CD14-positive monocyte (primary cell): Measurements from ENCODE around the gene RCOR1. TPM values are rescaled to one million over a fixed set of nuclear protein-coding genes. Genes with fewer than 3 reads are reported as not detected.

Experiments used
- DNase-seq, 3 donors: peaks; one replicate each; pipeline ENCODE4 v3.0.0-alpha.2; 2011 to 2022
- H2AFZ ChIP-seq: 2 replicates; pipeline ENCODE4 v1.6.0; 2012; ENCODE audit warnings: mild to moderate bottlenecking, low read depth, low read length, inconsistent platforms; ENCODE audit not compliant: insufficient read depth, poor library complexity, severe bottlenecking
- H3K27ac ChIP-seq, 2 donors: 1 replicate in 1 of 2; 2 replicates in 1 of 2; pipeline ENCODE4 v1.5.1; 2012 to 2013; ENCODE audit warnings: low read length in 2 of 2, control low read depth in 1 of 2, inconsistent platforms in 1 of 2, low read depth in 1 of 2, mild to moderate bottlenecking in 1 of 2
- H3K27me3 ChIP-seq, 2 donors: one replicate each; pipeline versions ENCODE4 v1.6.0 to v1.6.1; 2011 to 2013; ENCODE audit warnings: low read length in 2 of 2; ENCODE audit not compliant: control insufficient read depth in 2 of 2, insufficient read depth in 2 of 2
- H3K36me3 ChIP-seq, 2 donors: replicated peaks in 1 of 2; 1 replicate in 1 of 2; 2 replicates in 1 of 2; pipeline versions ENCODE4 v1.5.1 to v1.6.1; 2012 to 2013; ENCODE audit warnings: low read length in 2 of 2, control low read depth in 1 of 2, inconsistent platforms in 1 of 2, mild to moderate bottlenecking in 1 of 2; ENCODE audit not compliant: insufficient read depth in 2 of 2, control insufficient read depth in 1 of 2
- H3K4me1 ChIP-seq, 2 donors: 1 replicate in 1 of 2; 2 replicates in 1 of 2; pipeline versions ENCODE4 v1.5.1 to v1.6.1; 2012 to 2013; ENCODE audit warnings: low read length in 2 of 2, control low read depth in 1 of 2, inconsistent platforms in 1 of 2, mild to moderate bottlenecking in 1 of 2, moderate library complexity in 1 of 2; ENCODE audit not compliant: insufficient read depth in 2 of 2, control insufficient read depth in 1 of 2
- H3K4me2 ChIP-seq: replicated peaks from 2 replicates; pipeline ENCODE3; 2012; ENCODE audit warnings: low read length, moderate library complexity, mild to moderate bottlenecking; ENCODE audit not compliant: poor library complexity, severe bottlenecking; ENCODE audit errors: extremely low read depth
- H3K4me3 ChIP-seq, 3 experiments: fragments of 200-600 bp in 1 of 3; sonication (generic) in 1 of 3; replicated peaks in 1 of 3; 1 replicate in 2 of 3; 2 replicates in 1 of 3; pipeline ENCODE4 v1.5.1; 2011 to 2013; ENCODE audit warnings: low read length in 3 of 3, mild to moderate bottlenecking in 3 of 3, control low read depth in 2 of 3, low read depth in 2 of 3, inconsistent platforms in 1 of 3, moderate library complexity in 1 of 3
- H3K79me2 ChIP-seq: 2 replicates; pipeline ENCODE4 v1.6.0; 2012; ENCODE audit warnings: mild to moderate bottlenecking, control low read depth, inconsistent platforms, low read length, moderate library complexity; ENCODE audit not compliant: insufficient read depth
- H3K9ac ChIP-seq: 2 replicates; pipeline ENCODE4 v1.6.0; 2017; ENCODE audit warnings: low read length, mild to moderate bottlenecking; ENCODE audit not compliant: insufficient read depth, poor library complexity, severe bottlenecking
- H3K9me3 ChIP-seq, 2 donors: replicated peaks in 1 of 2; 1 replicate in 1 of 2; 2 replicates in 1 of 2; pipeline versions ENCODE4 v1.5.1 to v1.6.1; 2012 to 2013; ENCODE audit warnings: low read length in 2 of 2, control low read depth in 1 of 2; ENCODE audit not compliant: control insufficient read depth in 1 of 2, insufficient read depth in 1 of 2
- H4K20me1 ChIP-seq: 2 replicates; pipeline ENCODE4 v1.6.0; 2012; ENCODE audit warnings: mild to moderate bottlenecking, low read length, control low read depth, moderate library complexity; ENCODE audit not compliant: insufficient read depth
- H3K27ac Mint-ChIP-seq, 7 donors: one replicate each; pipeline ENCODE4 v1.8.0; 2020; ENCODE audit warnings: mild to moderate bottlenecking in 7 of 7, mixed read lengths in 7 of 7, moderate library complexity in 6 of 7, inconsistent platforms in 2 of 7
- H3K27me3 Mint-ChIP-seq, 3 donors: one replicate each; pipeline ENCODE4 v1.8.0; 2021 to 2022; ENCODE audit warnings: low read depth in 3 of 3, mild to moderate bottlenecking in 3 of 3, mixed read lengths in 3 of 3, moderate library complexity in 3 of 3, inconsistent platforms in 1 of 3
- H3K36me3 Mint-ChIP-seq, 2 donors: one replicate each; pipeline ENCODE4 v1.8.0; 2020; ENCODE audit warnings: mixed read lengths in 2 of 2, inconsistent platforms in 1 of 2, mild to moderate bottlenecking in 1 of 2
- H3K4me1 Mint-ChIP-seq: one replicate; pipeline ENCODE4 v1.8.0; 2020; ENCODE audit warnings: mild to moderate bottlenecking, mixed read lengths
- H3K4me3 Mint-ChIP-seq, 2 donors: one replicate each; pipeline ENCODE4 v1.8.0; 2020; ENCODE audit warnings: mild to moderate bottlenecking in 2 of 2, mixed read lengths in 2 of 2, moderate library complexity in 1 of 2
- H3K9me3 Mint-ChIP-seq, 7 donors: one replicate each; pipeline ENCODE4 v1.8.0; 2020 to 2022; ENCODE audit warnings: mixed read lengths in 7 of 7, mild to moderate bottlenecking in 6 of 7, moderate library complexity in 6 of 7, inconsistent platforms in 2 of 7
- WGBS: methylation state at CpG from one replicate; pipeline ENCODE4 v1.1.5; 2013; ENCODE audit warnings: missing lambda C conversion rate; ENCODE audit not compliant: insufficient coverage; 5-methylcytosine and 5-hydroxymethylcytosine counted together
- intact Hi-C, 2 donors: fragments of 100-400 bp; cut with micrococcal nuclease; formaldehyde crosslinking; loops; one replicate each; pipeline versions ENCODE4 v1.15.0 to v1.15.1; 2023
- polyA plus RNA-seq, 3 donors: library from polyadenylated mRNA; depleted of rRNA in 1 of 3; unstranded in 2 of 3; stranded (reverse) in 1 of 3; fragments of 300-500 nt in 2 of 3; fragments of >200 nt in 1 of 3; fragmentation: Illumina TruSeq in 2 of 3; gene quantifications; 1 replicate in 2 of 3; 2 replicates in 1 of 3; pipeline ENCODE4 v1.2.3, GENCODE V29; 2012 to 2021
- TF ChIP-seq, protein P1 (sequence below): fragments of 200-600 bp; IDR thresholded peaks from one replicate; pipeline ENCODE4 v1.8.0; 2022; ENCODE audit warnings: antibody characterized with exemption, mild to moderate bottlenecking

RCOR1 gene
- polyA plus RNA-seq, 3 donors = 2.1 to 36.6 (median 2.3) TPM

DNA sequence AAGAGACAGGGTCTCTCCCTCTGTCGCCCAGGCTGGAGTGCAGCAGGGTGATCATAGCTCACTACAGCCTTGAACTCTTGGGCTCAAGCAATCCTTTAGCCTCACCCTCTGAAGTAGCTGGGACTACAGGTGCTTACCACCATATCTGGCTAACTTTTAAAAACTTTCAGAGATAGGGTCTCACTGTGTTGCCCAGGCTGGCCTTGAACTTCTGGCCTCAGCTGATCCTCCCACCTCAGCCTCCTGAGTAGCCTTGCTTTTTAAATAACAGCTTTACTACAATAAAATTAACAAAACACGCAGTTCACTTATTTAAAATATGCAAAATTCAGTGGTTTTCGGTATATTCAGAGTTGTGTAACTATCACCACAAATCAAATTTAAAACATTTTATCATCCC, 79.0 kb downstream of the RCOR1 start:
- H4K20me1 ChIP-seq = peaks cover 96% of the 10 kb centered on the region
- no peak overlapping the region for H2AFZ ChIP-seq
- Mint-ChIP-seq H3K4me1 (peaks cover 13% of the 10 kb centered on the region), H3K27ac (peak overlapping the region in 2 of 7 donors; percentile 0 to 37), H3K9me3 (peaks cover 0 to 7% (median 2%) of the 10 kb centered on the region in 7 donors), H3K27me3 (no peaks in the 10 kb centered on the region), H3K36me3 (peaks cover 4 to 39% of the 10 kb centered on the region in 2 donors), H3K4me3 (no peak overlapping the region)
- H3K9ac ChIP-seq = no peak overlapping the region
- H3K27ac ChIP-seq = peak overlapping the region in 1 of 2 donors; percentile 16
- no peaks in the 10 kb centered on the region for H3K4me1 ChIP-seq
- H3K79me2 ChIP-seq = peaks cover 96% of the 10 kb centered on the region
- TF ChIP-seq, protein P1, sequence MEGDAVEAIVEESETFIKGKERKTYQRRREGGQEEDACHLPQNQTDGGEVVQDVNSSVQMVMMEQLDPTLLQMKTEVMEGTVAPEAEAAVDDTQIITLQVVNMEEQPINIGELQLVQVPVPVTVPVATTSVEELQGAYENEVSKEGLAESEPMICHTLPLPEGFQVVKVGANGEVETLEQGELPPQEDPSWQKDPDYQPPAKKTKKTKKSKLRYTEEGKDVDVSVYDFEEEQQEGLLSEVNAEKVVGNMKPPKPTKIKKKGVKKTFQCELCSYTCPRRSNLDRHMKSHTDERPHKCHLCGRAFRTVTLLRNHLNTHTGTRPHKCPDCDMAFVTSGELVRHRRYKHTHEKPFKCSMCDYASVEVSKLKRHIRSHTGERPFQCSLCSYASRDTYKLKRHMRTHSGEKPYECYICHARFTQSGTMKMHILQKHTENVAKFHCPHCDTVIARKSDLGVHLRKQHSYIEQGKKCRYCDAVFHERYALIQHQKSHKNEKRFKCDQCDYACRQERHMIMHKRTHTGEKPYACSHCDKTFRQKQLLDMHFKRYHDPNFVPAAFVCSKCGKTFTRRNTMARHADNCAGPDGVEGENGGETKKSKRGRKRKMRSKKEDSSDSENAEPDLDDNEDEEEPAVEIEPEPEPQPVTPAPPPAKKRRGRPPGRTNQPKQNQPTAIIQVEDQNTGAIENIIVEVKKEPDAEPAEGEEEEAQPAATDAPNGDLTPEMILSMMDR = no peak
- DNase-seq = no peak
- intact Hi-C loops = no loop called here
- H3K4me3 ChIP-seq = no peak overlapping the region
- H3K27me3 ChIP-seq = no peaks in the 10 kb centered on the region
- no peaks in the 10 kb centered on the region for H3K9me3 ChIP-seq
- H3K36me3 ChIP-seq = peaks cover 0 to 9% of the 10 kb centered on the region in 2 donors
- no peak overlapping the region for H3K4me2 ChIP-seq
- WGBS = no CpG with 5 or more reads among the region's 3 CpGs

DNA sequence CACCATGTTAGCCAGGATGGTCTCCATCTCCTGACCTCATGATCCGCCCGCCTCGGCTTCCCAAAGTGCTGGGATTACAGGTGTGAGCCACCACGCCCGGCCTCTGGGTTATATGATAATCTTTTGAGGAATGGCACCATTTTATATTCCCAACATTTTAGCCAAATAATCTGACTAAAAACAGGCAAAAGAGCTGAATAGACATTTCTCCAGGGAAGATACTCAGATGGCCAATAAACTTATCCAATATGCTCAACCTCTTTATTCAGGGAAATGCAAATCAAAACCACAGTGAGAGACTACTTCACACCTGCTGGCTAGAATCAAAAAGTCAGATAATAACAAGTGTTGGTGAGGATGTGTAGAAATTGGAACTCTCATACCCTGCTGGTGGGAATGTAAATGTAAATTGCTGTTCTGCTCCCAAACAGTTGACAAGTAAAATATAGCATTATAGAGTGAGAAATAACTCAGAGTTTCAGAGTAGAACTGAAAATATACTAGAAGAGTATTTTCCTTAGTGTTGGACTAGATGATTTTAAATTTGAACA, 80.0 kb downstream of the RCOR1 start:
- no peak overlapping the region for H3K4me3 ChIP-seq
- peaks cover 8% of the 10 kb centered on the region for H3K4me1 Mint-ChIP-seq
- H2AFZ ChIP-seq = no peak overlapping the region
- no peaks in the 10 kb centered on the region for H3K27me3 ChIP-seq
- H3K9me3 Mint-ChIP-seq = peaks cover 0 to 7% (median 2%) of the 10 kb centered on the region in 7 donors
- peaks cover 85% of the 10 kb centered on the region for H3K79me2 ChIP-seq
- no peak overlapping the region for H3K4me3 Mint-ChIP-seq
- H3K36me3 ChIP-seq = peaks cover 0 to 9% of the 10 kb centered on the region in 2 donors
- TF ChIP-seq, protein P1 = no peak
- peak overlapping the region in 1 of 7 donors; percentile 3 for H3K27ac Mint-ChIP-seq
- H3K27me3 Mint-ChIP-seq = no peaks in the 10 kb centered on the region
- no peaks in the 10 kb centered on the region for H3K4me1 ChIP-seq
- no peak overlapping the region for H3K27ac ChIP-seq
- intact Hi-C loops = no loop called here
- H3K4me2 ChIP-seq = no peak overlapping the region
- no CpG with 5 or more reads among the region's 5 CpGs for WGBS
- peaks cover 2 to 33% of the 10 kb centered on the region in 2 donors for H3K36me3 Mint-ChIP-seq
- H4K20me1 ChIP-seq = peaks cover 85% of the 10 kb centered on the region
- DNase-seq = no peak
- no peaks in the 10 kb centered on the region for H3K9me3 ChIP-seq
- no peak overlapping the region for H3K9ac ChIP-seq
